GM21360 (cell line): ENCODE results near the gene RSPO3.
"Not testable (repeated sequence)": the region's sequence is repeated elsewhere in the genome, so short reads cannot be mapped to it uniquely, and the experiment has no call there.

Source experiments
- ATAC-seq: cut with Tn5 transposase; IDR thresholded peaks from one replicate; pipeline ENCODE4 v1.9.1; 2021; ENCODE audit warnings: mild to moderate bottlenecking, moderate library complexity; ENCODE audit not compliant: unreplicated experiment

RSPO3 gene

DNA sequence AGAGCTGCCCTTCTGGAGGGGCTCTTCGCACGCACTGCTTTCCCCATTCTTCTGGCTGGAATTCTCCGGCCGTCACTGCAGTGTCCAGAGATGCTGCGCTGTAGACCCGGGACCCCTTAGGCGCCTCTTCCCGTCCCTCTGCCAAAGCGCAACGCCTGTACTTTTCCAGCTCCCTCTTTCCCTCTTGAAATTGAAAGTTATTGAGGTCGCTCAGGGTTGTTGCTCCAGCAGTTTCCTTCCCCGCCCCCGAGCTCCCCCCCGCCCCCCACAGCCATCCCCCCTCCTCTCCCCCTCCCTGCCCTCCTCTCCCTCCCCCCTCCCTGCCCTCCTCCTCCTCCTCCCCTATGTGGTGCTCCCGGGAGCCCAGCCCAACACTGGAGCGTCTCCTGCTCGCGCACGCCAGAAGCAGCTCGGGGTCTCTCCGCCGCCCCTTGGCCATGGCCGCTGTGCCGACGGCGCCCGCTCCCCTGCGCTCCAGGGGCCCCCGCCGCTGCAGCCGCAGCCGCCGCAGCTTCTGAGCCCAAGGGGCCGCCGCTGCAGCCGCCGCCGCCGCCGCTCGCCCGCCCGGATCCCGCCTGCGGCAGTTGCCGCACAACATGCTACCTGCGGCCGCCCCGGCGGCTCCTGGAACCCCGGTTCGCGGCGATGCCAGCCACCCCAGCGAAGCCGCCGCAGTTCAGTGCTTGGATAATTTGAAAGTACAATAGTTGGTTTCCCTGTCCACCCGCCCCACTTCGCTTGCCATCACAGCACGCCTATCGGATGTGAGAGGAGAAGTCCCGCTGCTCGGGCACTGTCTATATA, at the start of gene RSPO3:
Gene RSPO3, plus strand, starts transcription at position 374 of the 804 bp plus-strand sequence. CDS start 522 bp downstream, outside the sequence.
- no peak for ATAC-seq

GRCh38 chr6:127069659-127070279, 48.7 kb upstream of the RSPO3 start:
- ATAC-seq = peak; percentile 77

- no peak for ATAC-seq
Measured at GRCh38 chr6:127073222-127073621, 45.2 kb upstream of the RSPO3 start.

DNA sequence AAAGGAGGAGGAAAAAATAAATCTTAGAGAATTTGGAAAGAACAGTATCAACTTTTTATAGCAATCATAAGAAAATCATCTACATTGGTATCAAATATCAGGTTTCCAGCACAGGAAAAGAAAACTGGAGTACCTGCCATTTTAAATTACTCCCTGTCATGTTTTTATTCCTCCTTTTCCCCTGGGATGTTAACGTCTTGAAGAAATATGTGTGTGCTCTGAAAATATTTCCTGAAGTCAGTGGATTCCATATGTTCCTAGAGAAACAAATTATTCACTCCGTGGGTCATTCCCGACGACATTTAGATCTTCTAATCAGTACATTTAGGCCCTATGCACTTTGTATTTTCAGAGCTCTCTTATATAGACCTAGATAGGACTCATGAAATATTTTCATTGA, 42.0 kb upstream of the RSPO3 start:
- ATAC-seq = no peak

DNA sequence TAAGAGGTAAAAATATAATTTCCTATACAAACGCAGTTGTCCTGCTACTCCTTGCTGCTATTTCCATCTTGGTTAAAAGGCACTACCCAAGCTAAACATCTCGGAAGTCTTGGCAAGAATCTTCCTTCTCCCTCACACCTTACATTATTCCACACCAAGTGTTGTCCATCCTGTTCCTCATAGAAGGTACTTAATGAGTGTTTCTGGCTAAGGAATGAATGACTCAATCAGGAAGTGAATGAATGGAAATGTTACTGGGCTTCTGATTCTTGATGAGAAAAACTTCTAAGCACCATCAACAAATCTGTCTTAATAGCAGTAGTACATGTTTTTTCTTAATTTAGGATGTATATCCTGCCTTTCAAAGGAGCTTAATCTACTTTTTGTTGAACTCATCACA, 40.6 kb upstream of the RSPO3 start:
- ATAC-seq = no peak

DNA sequence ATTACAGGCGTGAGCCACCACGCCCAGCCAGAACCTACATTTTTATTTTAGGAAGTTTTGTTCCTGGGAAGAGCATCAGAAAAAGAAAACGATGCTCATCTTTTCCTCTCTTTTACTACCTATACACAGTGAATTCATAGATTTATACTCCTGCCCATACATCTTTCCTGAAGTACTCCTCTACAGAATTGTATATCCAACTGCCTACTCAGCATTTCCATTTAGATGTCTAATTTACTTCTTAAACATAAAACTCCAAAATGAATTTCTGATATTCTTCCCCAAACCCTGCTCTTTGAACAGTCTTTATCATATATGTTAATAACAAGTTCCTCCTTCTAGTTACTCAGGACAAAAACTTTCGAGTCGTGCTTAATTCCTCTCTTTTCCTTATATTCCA, 39.8 kb upstream of the RSPO3 start:
- ATAC-seq = no peak

DNA sequence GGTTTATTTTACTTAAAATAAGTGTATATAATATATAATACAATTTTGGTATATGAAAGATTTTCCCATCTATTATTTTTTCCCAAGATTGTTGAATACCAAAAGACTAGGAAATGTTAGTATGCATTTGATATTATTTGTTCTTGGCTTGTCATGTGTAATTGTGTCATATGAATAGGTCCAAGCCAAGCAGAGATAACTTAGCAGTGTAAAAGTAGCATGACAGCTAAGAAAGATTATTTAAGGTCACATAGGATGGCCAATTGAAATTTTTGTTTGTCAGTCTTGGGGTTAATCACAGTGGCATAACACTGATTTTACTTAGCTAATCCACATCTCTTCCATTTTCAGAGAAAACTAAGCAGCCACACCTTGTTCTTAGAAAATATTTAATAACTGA, 38.8 kb upstream of the RSPO3 start:
- ATAC-seq = no peak

DNA sequence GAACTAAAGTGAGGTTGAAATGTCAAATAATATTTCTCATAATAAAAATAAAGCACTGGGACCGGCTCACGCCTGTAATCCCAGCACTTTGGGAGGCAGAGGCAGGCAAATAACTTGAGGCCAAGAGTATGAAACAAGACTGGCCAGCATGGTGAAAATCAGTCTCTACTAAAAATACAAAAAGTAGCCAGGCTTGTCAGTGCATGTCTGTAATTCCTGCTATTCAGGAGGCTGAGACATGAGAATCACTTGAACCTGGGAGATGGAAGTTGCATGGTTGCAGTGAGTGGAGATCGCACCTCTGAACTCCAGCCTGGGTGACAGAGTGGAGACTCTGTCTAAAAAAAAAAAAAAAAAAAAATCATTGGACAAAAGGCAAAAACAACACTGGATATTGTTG, 38.4 kb upstream of the RSPO3 start:
- ATAC-seq = no peak

DNA sequence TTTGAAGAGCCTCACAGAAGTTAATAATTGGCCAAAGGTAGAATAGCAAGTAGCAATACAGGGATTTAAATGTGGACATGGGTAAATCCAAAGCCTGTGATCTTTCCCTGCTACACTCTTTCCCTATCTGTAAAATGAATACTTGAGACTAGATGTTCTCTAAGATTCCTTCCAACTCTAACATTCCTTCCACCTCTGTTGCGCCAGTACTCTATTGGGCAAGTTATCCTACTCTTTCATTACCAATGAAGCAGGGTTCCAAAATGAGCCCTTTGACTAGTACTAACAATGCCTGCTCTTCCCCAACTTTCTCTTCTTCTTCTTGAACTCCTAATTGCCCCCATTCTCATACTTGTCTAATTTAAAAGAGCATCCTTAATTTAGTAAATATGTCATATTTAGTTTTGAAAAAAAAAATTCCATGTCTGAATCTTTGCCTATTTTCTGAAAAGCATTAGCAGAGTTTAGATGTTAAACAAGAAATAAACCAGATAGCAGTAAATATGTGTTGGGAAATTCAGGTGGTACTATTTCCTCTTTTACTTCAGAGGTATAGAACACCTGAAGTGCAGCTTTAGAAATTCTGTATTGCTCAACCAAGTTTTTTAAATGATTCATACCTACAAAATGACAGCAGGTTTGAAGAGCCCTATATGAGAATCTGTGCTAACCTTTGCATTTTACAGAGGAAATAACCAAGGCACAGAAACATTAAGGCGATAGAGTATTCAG, 35.1 kb upstream of the RSPO3 start:
- ATAC-seq = no peak

GRCh38 chr6:127083963-127084310, 34.5 kb upstream of the RSPO3 start:
- no peak for ATAC-seq

- no peak for ATAC-seq
Measured at GRCh38 chr6:127085181-127085580, 33.3 kb upstream of the RSPO3 start.

DNA sequence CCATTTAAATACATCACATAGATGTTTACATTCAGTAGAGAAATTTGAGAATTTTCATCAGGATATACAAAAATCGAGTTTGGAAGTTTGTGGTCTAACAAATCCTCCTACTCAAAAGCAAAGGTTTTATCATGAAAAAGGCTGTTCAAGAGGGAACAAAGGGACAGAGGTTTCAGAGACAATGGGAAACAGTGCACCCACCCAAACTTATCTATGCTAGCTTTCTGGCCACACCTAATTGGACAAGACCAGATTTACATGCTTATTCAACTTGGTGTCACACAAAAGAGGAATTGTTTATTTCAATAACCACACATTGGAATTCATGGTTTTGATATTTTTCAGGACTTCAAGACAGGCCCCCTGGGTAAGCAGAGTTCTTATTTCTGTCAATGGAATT, 28.4 kb upstream of the RSPO3 start:
- no peak for ATAC-seq

DNA sequence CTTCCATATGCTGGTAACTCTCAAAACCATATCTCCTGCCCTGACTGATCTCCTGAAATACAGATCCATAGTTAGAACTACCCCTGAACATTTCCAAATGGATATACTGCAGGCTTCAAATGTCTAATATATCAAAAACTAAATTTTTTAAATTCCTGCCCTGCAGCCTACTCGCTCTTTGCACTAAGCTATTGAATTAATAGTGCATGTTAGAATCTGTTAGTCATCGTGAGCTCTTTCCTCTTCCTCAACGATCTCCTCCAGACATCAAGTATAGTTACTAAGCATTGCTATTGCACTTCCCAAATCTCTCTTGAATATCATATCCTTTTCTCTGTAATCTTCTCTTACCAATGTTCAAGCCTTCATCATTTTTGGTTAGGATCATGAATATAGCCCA, 26.0 kb upstream of the RSPO3 start:
- no peak for ATAC-seq

GRCh38 chr6:127094791-127095190, 23.7 kb upstream of the RSPO3 start:
- ATAC-seq = no peak

DNA sequence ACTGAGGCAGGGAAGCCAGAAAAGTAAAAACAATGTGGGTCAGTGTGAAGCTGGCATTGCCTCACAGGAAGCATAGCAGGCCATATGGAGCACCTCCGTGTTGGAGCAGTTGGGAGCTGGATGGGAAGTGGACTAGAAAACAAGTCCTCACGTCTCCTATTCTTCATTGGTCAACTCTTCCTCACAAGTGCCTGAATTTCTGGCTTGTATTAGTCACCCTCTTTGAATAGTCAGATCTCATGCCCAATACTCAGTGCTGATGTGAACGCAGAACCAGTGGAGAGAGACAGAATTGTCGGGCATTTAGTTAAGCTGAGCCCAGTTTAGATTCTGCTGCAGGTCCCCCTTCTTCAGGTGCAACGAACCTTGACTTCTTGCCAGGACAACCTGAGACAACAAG, 22.3 kb upstream of the RSPO3 start:
- ATAC-seq = no peak

DNA sequence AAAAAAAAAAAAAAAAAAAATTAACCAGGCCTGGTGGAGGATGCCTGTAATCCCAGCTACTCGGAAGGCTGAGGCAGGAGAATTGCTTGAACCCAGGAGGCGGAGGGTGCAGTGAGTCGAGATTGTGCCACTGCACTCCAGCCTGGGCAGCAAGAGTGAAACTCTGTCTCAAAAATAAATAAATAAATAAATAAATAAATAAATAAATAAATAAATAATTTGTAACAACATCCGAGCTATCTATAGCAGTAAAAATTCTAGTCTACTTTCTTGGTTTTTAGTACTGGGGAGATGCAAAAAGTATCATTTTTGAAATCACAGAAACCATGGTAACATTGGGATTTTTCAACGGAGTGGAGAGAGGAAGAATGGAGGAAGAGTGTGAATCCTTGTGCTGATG, 21.0 kb upstream of the RSPO3 start:
- ATAC-seq = not testable (repeated sequence)

- no peak for ATAC-seq
Measured at GRCh38 chr6:127100510-127101140, 17.8 kb upstream of the RSPO3 start.

GRCh38 chr6:127102299-127102698, 16.2 kb upstream of the RSPO3 start:
- ATAC-seq = no peak

DNA sequence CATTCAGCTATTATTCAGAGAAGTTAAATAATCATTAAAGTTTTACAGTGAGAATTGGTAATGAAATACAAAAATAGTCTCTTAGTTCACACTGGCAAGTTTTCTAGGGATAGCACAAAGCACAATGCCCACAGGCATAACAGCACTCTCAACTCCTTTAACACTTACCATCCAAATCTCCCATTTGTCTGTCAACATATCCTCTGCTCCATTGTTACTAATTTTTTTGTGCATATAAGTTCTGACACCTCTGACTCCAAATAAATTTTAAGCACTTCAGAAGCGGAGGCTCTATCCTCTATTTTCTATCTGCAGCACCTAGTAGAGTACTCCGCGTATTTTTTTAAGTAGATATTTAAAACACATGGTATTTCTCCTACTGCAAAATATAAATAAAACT, 15.6 kb upstream of the RSPO3 start:
- ATAC-seq = no peak

GRCh38 chr6:127103482-127103881, 15.0 kb upstream of the RSPO3 start:
- no peak for ATAC-seq

DNA sequence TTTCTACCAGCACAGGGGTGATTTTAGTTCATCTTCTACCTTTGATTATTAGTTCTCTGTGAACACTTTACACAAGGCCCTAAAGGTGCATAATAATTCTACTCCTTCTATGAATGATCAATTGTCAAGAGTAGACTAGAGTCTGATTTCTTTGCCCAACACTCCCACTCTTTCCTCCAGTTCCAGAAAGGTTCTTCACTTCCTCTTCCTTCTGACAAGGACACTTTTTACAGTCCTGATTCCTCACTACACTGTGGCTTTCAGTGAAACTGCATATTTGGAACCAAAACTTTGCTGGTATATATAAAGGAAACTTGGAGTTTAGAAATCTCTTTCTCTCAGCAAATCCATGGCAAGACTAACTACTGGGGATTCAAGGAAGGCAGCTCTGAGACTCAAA, 10.6 kb upstream of the RSPO3 start:
- ATAC-seq = no peak

DNA sequence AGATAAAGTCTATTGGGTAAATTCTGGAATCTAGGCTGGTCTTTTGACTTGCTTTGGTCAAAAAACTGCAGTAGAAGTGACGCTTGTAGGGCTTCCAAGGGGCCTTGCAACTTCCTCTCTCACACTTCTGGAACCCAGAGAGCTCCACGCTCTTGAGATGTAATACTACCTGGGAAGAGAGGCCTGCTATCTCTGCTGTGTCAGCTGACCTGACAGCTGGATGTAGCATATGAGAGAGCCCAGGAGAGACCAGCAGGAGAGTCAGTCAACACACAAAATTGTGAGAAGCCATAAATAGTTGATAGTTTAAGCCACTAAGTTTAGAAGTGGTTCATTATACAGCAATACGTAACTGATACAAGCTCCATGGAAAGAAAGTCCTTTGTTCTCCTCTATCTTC, 7.8 kb upstream of the RSPO3 start:
- ATAC-seq = no peak
